ENCODE results near the gene GJB2.

- TF ChIP-seq CTCF (conservative IDR thresholded peaks at IDR 0.05; ENCODE audit: low read depth, low read length): no peak
- no peak for TF ChIP-seq FOS (IDR thresholded peaks at IDR 0.05; ENCODE audit: low read depth, low read length)
- TF ChIP-seq NFE2L2 (IDR thresholded peaks at IDR 0.05; ENCODE audit: low read depth, low read length): no peak
- TF ChIP-seq POLR2A (IDR thresholded peaks at IDR 0.05; ENCODE audit: low read depth, low read length): no peak
- TF ChIP-seq USF2 (IDR thresholded peaks at IDR 0.05; ENCODE audit: low read depth, low read length): no peak
- TF ChIP-seq SMC3 (IDR thresholded peaks at IDR 0.05; ENCODE audit: low read depth, low read length): no peak
- no peak for TF ChIP-seq RAD21 (IDR thresholded peaks at IDR 0.05; ENCODE audit: low read length)
- no peak for TF ChIP-seq CEBPB (IDR thresholded peaks at IDR 0.05; ENCODE audit: low read depth, low read length)
- TF ChIP-seq MXI1 (IDR thresholded peaks at IDR 0.05; ENCODE audit: borderline replicate concordance, low read depth, low read length): no peak
- no peak for TF ChIP-seq CHD1 (IDR thresholded peaks at IDR 0.05; ENCODE audit: low read depth, low read length)
- no peak for TF ChIP-seq ELK1 (IDR thresholded peaks at IDR 0.05; ENCODE audit: borderline replicate concordance, low read depth, low read length)
Observed at GRCh38 chr13:20150561-20150960, 42.2 kb downstream of the GJB2 start.
